NT2/D1 (cell line): Measurements from ENCODE around the gene TMEM233.

Experiments
- SUZ12 ChIP-seq: IDR thresholded peaks from 2 replicates; pipeline ENCODE4 v1.6.1; 2011; ENCODE audit not compliant: insufficient read length, insufficient read depth; ENCODE audit errors: extremely low read depth
- YY1 ChIP-seq: IDR thresholded peaks from 2 replicates; pipeline ENCODE4 v1.6.1; 2011; ENCODE audit not compliant: insufficient read length, insufficient read depth
- ZNF274 ChIP-seq: IDR thresholded peaks from 2 replicates; pipeline ENCODE4 v1.6.1; 2011; ENCODE audit warnings: mild to moderate bottlenecking, low read depth, low read length

GRCh38 chr12:119546340-119546739 is 47.2 kb upstream of the TMEM233 start:
- TF ChIP-seq ZNF274: no peak
- TF ChIP-seq YY1: no peak
- TF ChIP-seq SUZ12: no peak
